DOHH2 (cell line): ENCODE measurements around the gene CAMK1G.
A peak's percentile ranks its signal among the peaks of the same experiment; 100 is the strongest.

ENCODE experiments used
- H3F3A ChIP-seq: fragments of 200-600 bp; sonication (generic), shearing (Covaris generic); 2 replicates; pipeline ENCODE4 v1.6.0; 2016; ENCODE audit warnings: antibody characterized with exemption, mild to moderate bottlenecking; ENCODE audit not compliant: control insufficient read depth, insufficient read depth
- H3K27ac ChIP-seq: fragments of 200-600 bp; sonication (generic); 2 replicates; pipeline ENCODE4 v1.5.1; 2014; ENCODE audit warnings: low read depth, mild to moderate bottlenecking, low read length, moderate library complexity
- H3K27me3 ChIP-seq: fragments of 200-600 bp; sonication (generic); 2 replicates; pipeline ENCODE4 v1.6.1; 2014; ENCODE audit warnings: mild to moderate bottlenecking, low read length, mixed read lengths; ENCODE audit not compliant: control insufficient read depth
- H3K36me3 ChIP-seq: fragments of 200-600 bp; sonication (generic); 2 replicates; pipeline ENCODE4 v1.6.1; 2014; ENCODE audit warnings: mild to moderate bottlenecking, low read length, moderate library complexity, mixed read lengths; ENCODE audit not compliant: control insufficient read depth
- H3K4me1 ChIP-seq: fragments of 200-600 bp; sonication (generic); 2 replicates; pipeline ENCODE4 v1.6.1; 2014; ENCODE audit warnings: mild to moderate bottlenecking, low read length, mixed read lengths; ENCODE audit not compliant: control insufficient read depth
- H3K4me2 ChIP-seq: fragments of 200-600 bp; sonication (generic); 2 replicates; pipeline ENCODE4 v1.6.0; 2014; ENCODE audit warnings: mild to moderate bottlenecking, low read length, moderate library complexity
- H3K4me3 ChIP-seq: fragments of 200-600 bp; sonication (generic); 2 replicates; pipeline ENCODE4 v1.5.1; 2014; ENCODE audit warnings: mild to moderate bottlenecking, low read length, mixed read lengths
- H3K79me2 ChIP-seq: fragments of 200-600 bp; sonication (generic); 2 replicates; pipeline ENCODE4 v1.6.1; 2014; ENCODE audit warnings: mild to moderate bottlenecking, low read length, mixed read lengths; ENCODE audit not compliant: control insufficient read depth
- H3K9me2 ChIP-seq: fragments of 200-600 bp; sonication (generic); replicated peaks from 2 replicates; pipeline ENCODE4 v1.6.1; 2014; ENCODE audit warnings: mild to moderate bottlenecking, low read length, mixed read lengths; ENCODE audit not compliant: control insufficient read depth
- H3K9me3 ChIP-seq: fragments of 200-600 bp; sonication (generic); 2 replicates; pipeline ENCODE4 v1.6.1; 2014; ENCODE audit warnings: antibody characterized with exemption, low read length, mixed read lengths; ENCODE audit not compliant: control insufficient read depth, insufficient read depth
- H4K20me1 ChIP-seq: fragments of 200-600 bp; sonication (generic); 2 replicates; pipeline ENCODE4 v1.6.0; 2014; ENCODE audit warnings: low read depth, mild to moderate bottlenecking, antibody characterized with exemption, low read length, moderate library complexity; ENCODE audit not compliant: control insufficient read depth, insufficient read depth
- EZH2phosphoT487 ChIP-seq: fragments of 200-600 bp; sonication (generic); IDR thresholded peaks from 2 replicates; pipeline ENCODE4 v1.6.1; 2017; ENCODE audit warnings: borderline replicate concordance, mild to moderate bottlenecking, antibody characterized with exemption, low read length, moderate library complexity, mixed read lengths
- TF ChIP-seq, protein P1 (sequence below): fragments of 200-600 bp; sonication (generic); IDR thresholded peaks from one replicate; pipeline ENCODE4 v1.5.1; 2014; ENCODE audit warnings: antibody characterized with exemption, mild to moderate bottlenecking, low read depth, low read length; ENCODE audit not compliant: poor library complexity, severe bottlenecking

CAMK1G gene

DNA sequence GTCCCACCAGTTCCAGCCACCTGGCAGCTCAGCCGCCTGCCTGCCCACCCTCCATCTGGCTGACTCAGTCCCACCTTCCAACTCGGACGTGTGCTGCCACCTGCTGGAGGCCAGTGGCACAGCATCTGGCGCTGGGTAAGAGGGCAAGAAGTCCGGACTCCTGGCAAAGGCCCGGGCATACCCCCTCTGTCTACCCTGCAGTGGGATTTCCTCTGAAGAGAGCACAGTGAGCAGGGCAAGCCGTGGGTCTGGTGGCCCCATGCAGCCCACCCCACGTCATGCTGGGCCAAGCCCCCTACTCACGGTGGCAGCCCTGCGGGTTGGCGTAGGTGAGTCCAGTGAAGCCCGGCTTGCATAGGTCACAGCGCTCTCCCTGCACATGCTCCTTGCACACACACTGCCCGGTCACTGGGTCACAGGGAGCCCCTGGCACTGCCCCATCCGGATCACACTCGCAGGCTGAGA lies 44.2 kb downstream of the CAMK1G start:
- Histone ChIP-seq H3K79me2 (no peaks in the 10 kb centered on the region), H3K27me3 (no peaks in the 10 kb centered on the region), H3K9me3 (no peaks in the 10 kb centered on the region), H3K9me2 (no peaks in the 10 kb centered on the region), H3K4me1 (no peaks in the 10 kb centered on the region), H3K27ac (no peak overlapping the region), H3F3A (no peaks in the 10 kb centered on the region), H3K36me3 (no peaks in the 10 kb centered on the region), H3K4me3 (no peak overlapping the region), H4K20me1 (no peaks in the 10 kb centered on the region), H3K4me2 (no peak overlapping the region)
- TF ChIP-seq EZH2phosphoT487 = no peak
- TF ChIP-seq, protein P1, sequence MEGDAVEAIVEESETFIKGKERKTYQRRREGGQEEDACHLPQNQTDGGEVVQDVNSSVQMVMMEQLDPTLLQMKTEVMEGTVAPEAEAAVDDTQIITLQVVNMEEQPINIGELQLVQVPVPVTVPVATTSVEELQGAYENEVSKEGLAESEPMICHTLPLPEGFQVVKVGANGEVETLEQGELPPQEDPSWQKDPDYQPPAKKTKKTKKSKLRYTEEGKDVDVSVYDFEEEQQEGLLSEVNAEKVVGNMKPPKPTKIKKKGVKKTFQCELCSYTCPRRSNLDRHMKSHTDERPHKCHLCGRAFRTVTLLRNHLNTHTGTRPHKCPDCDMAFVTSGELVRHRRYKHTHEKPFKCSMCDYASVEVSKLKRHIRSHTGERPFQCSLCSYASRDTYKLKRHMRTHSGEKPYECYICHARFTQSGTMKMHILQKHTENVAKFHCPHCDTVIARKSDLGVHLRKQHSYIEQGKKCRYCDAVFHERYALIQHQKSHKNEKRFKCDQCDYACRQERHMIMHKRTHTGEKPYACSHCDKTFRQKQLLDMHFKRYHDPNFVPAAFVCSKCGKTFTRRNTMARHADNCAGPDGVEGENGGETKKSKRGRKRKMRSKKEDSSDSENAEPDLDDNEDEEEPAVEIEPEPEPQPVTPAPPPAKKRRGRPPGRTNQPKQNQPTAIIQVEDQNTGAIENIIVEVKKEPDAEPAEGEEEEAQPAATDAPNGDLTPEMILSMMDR = peak; percentile 95

DNA sequence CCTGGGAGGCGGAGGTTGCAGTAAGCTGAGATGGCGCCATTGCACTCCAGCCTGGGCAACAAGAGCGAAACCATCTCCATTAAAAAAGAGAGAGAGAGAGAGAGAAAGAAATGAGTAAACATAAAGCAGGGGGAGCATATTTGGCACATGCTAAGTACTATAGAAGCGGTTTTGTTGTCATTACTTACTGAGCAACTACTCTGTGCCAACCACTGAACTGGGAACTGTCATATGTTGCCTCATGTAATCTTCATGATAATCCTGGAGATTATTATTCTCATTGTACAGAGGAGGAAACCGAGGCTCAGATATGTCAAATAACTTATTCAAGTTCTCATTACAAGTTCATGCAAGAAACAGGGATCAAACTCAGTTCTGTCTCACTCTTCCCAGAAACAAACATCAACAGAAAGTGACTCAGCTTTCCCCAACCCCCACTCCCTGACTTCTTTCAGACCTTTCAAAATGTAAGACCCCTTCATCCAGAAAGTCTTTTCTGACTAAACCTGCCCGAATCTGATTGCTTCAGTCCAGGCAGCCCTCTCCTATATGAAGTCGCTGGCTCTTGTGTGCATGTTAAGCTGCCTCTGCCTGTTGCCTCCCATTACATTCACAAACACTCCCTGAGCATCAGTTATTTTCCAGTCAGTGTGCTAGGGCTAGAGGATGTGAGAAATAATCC lies 45.2 kb downstream of the CAMK1G start:
- TF ChIP-seq, protein P1 = no peak
- no peak for TF ChIP-seq EZH2phosphoT487
- no peaks in the 10 kb centered on the region for H4K20me1 ChIP-seq
- H3K9me2 ChIP-seq = no peaks in the 10 kb centered on the region
- no peaks in the 10 kb centered on the region for H3K36me3 ChIP-seq
- H3K4me3 ChIP-seq = no peak overlapping the region
- no peak overlapping the region for H3K27ac ChIP-seq
- no peaks in the 10 kb centered on the region for H3K9me3 ChIP-seq
- H3K4me1 ChIP-seq = no peaks in the 10 kb centered on the region
- no peaks in the 10 kb centered on the region for H3K27me3 ChIP-seq
- no peak overlapping the region for H3K4me2 ChIP-seq
- no peaks in the 10 kb centered on the region for H3K79me2 ChIP-seq
- H3F3A ChIP-seq = no peaks in the 10 kb centered on the region

DNA sequence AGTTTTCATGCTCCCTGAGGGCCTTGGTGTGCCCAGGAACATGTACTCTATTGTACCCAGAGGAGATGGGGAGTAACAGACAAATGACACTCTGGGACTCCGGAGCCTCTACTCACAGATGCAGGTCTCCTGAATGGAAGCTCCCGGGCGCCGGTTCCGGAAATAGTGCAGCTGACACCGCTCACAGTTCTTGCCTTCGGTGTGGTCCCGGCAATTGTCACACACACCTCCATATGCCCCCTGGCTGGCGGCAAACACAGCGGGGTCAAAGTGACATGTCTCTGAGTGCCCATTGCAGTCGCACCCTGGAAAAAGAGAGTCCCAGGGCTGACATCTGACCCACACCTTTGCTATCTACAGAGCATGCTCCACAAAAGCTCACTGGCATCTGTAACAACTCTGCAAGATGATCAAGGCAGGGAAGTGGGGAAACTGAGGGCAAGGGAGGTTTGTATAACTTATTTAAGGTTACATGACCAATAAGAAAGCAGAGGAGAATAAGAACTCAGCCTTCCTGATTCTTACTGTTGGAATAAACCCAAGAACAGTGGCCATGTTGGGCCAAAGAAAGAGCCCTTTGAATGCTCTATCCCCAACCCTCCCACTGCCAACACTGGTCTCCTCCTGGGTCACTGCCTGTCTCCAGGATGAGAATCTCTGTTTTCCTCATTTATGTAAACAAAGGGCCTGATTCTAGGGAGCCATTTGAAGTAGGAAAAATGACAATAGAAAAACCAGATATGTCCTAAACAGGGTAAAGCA lies 46.3 kb downstream of the CAMK1G start:
- Histone ChIP-seq H3K4me1 (no peaks in the 10 kb centered on the region), H3K4me2 (no peak overlapping the region), H3K79me2 (no peaks in the 10 kb centered on the region), H3K9me2 (no peaks in the 10 kb centered on the region), H3K4me3 (no peak overlapping the region), H3F3A (no peaks in the 10 kb centered on the region), H3K9me3 (no peaks in the 10 kb centered on the region), H3K27ac (no peak overlapping the region), H3K36me3 (no peaks in the 10 kb centered on the region), H4K20me1 (no peaks in the 10 kb centered on the region), H3K27me3 (no peaks in the 10 kb centered on the region)
- TF ChIP-seq, protein P1 = no peak
- TF ChIP-seq EZH2phosphoT487 = no peak
